H1 (cell line): ENCODE data around the gene TSPAN4. TPM values are rescaled to one million over a fixed set of nuclear protein-coding genes. Genes with fewer than 3 reads are reported as not detected.

Experiments used
- CTCF ChIA-PET: fragments of 300-600 bp; sonication (Branson Sonifier 250); formaldehyde crosslinking; loops from one replicate; lab custom pipeline; 2021; ENCODE audit not compliant: partially characterized antibody; lab: Charles Lee
- POLR2A ChIA-PET: fragments of 300-600 bp; sonication (Branson Sonifier 250); formaldehyde crosslinking; loops from one replicate; lab custom pipeline; 2021; ENCODE audit warnings: inconsistent platforms; ENCODE audit not compliant: partially characterized antibody; lab: Charles Lee
- DNase-seq, 2 experiments: peaks; one replicate each; pipeline versions ENCODE4 v3.0.0 to v3.0.0-alpha.2; 2010 to 2022; ENCODE audit warnings: low spot score in 2 of 2, low read depth in 1 of 2, mixed read lengths in 1 of 2
- FAIRE-seq: peaks from 2 replicates; lab custom pipeline; 2011; peaks lifted over from hg19 to GRCh38; lab: Jason Lieb, UNC
- H2AFZ ChIP-seq: 2 replicates; pipeline ENCODE4 v1.8.1; 2012; ENCODE audit warnings: low read length, inconsistent platforms
- H2AK5ac ChIP-seq: 2 replicates; pipeline ENCODE4 v1.6.1; 2013; ENCODE audit warnings: low read depth, low read length
- H2BK120ac ChIP-seq: replicated peaks from 2 replicates; pipeline ENCODE3; 2013; ENCODE audit warnings: low read depth, low read length, inconsistent platforms
- H2BK12ac ChIP-seq: 2 replicates; pipeline ENCODE4 v1.6.1; 2013; ENCODE audit warnings: low read depth, low read length
- H2BK15ac ChIP-seq: 2 replicates; pipeline ENCODE4 v1.6.1; 2013; ENCODE audit warnings: low read length
- H2BK20ac ChIP-seq: 2 replicates; pipeline ENCODE4 v1.6.1; 2013; ENCODE audit warnings: low read length
- H2BK5ac ChIP-seq: 2 replicates; pipeline ENCODE4 v1.6.1; 2013; ENCODE audit warnings: low read depth, low read length
- H3K14ac ChIP-seq: 2 replicates; pipeline ENCODE4 v1.6.1; 2013; ENCODE audit warnings: inconsistent platforms; ENCODE audit not compliant: insufficient read length
- H3K18ac ChIP-seq: 2 replicates; pipeline ENCODE4 v1.6.1; 2013; ENCODE audit warnings: low read length; ENCODE audit errors: extremely low read depth
- H3K23ac ChIP-seq: 2 replicates; pipeline ENCODE4 v1.6.1; 2013; ENCODE audit warnings: inconsistent platforms; ENCODE audit not compliant: insufficient read length
- H3K23me2 ChIP-seq: 2 replicates; pipeline ENCODE4 v1.6.1; 2013; ENCODE audit warnings: low read depth, low read length
- H3K27ac ChIP-seq: 2 replicates; pipeline ENCODE4 v1.6.1; 2011; ENCODE audit warnings: low read depth, low read length, inconsistent platforms
- H3K27me3 ChIP-seq, 4 experiments: replicated peaks in 1 of 4; 1 replicate in 1 of 4; 2 replicates in 3 of 4; pipeline versions ENCODE4 v1.6.1 to v1.8.1; 2011 to 2013; ENCODE audit warnings: low read length in 3 of 4, mild to moderate bottlenecking in 3 of 4, inconsistent platforms in 2 of 4, mixed read lengths in 2 of 4, moderate library complexity in 1 of 4; ENCODE audit not compliant: control insufficient read depth in 3 of 4, insufficient read depth in 3 of 4; ENCODE audit errors: extremely low read depth in 1 of 4
- H3K36me3 ChIP-seq, 4 experiments: 2 replicates each; pipeline versions ENCODE4 v1.6.1 to v1.8.1; 2011 to 2013; ENCODE audit warnings: mild to moderate bottlenecking in 4 of 4, low read length in 3 of 4, moderate library complexity in 2 of 4, control low read depth in 1 of 4, inconsistent platforms in 1 of 4; ENCODE audit not compliant: insufficient read depth in 4 of 4, control insufficient read depth in 2 of 4
- H3K4ac ChIP-seq: replicated peaks from 2 replicates; pipeline ENCODE3; 2013; ENCODE audit warnings: low read length, low read depth, mixed read lengths, inconsistent platforms; ENCODE audit not compliant: insufficient read length
- H3K4me1 ChIP-seq, 4 experiments: replicated peaks in 1 of 4; 1 replicate in 1 of 4; 2 replicates in 3 of 4; pipeline versions ENCODE4 v1.6.1 to v1.8.1; 2011 to 2013; ENCODE audit warnings: low read length in 3 of 4, inconsistent platforms in 2 of 4, mixed read lengths in 1 of 4; ENCODE audit not compliant: insufficient read depth in 4 of 4, control insufficient read depth in 3 of 4
- H3K4me2 ChIP-seq, 2 experiments: 2 replicates each; pipeline versions ENCODE4 v1.6.1 to v1.8.1; 2011 to 2013; ENCODE audit warnings: low read depth in 2 of 2, low read length in 2 of 2, control low read depth in 1 of 2, inconsistent platforms in 1 of 2, mild to moderate bottlenecking in 1 of 2; ENCODE audit not compliant: insufficient read depth in 1 of 2
- H3K4me3 ChIP-seq, 4 experiments: fragments of 200-600, 300-600 bp in 1 of 4; sonication (generic), shearing (Covaris generic), sonication (Bioruptor Twin) in 1 of 4; 2 replicates each; pipeline versions ENCODE4 v1.5.1 to v1.8.1; 2011 to 2016; ENCODE audit warnings: low read length in 4 of 4, low read depth in 3 of 4, control low read depth in 2 of 4, inconsistent platforms in 2 of 4, mild to moderate bottlenecking in 2 of 4, mixed read lengths in 1 of 4, moderate library complexity in 1 of 4; ENCODE audit not compliant: insufficient read depth in 2 of 4; ENCODE audit errors: extremely low read depth in 1 of 4
- H3K56ac ChIP-seq: replicated peaks from 2 replicates; pipeline ENCODE3; 2013; ENCODE audit warnings: low read depth, mild to moderate bottlenecking, mixed read lengths, low read length, inconsistent platforms; ENCODE audit not compliant: insufficient read length
- H3K79me1 ChIP-seq: 2 replicates; pipeline ENCODE4 v1.6.1; 2013; ENCODE audit warnings: low read depth, low read length, control low read depth
- H3K79me2 ChIP-seq, 2 experiments: 2 replicates each; pipeline versions ENCODE4 v1.6.1 to v1.8.1; 2012 to 2013; ENCODE audit warnings: low read length in 2 of 2, mild to moderate bottlenecking in 2 of 2, inconsistent platforms in 1 of 2; ENCODE audit not compliant: insufficient read depth in 2 of 2, control insufficient read depth in 1 of 2
- H3K9ac ChIP-seq, 4 experiments: replicated peaks in 1 of 4; 1 replicate in 1 of 4; 2 replicates in 3 of 4; pipeline versions ENCODE4 v1.6.1 to v1.8.1; 2011 to 2013; ENCODE audit warnings: low read depth in 3 of 4, low read length in 3 of 4, control low read depth in 2 of 4, mild to moderate bottlenecking in 2 of 4, moderate library complexity in 2 of 4, inconsistent platforms in 1 of 4; ENCODE audit errors: extremely low read depth in 1 of 4
- H3K9me3 ChIP-seq, 2 experiments: 2 replicates each; pipeline versions ENCODE4 v1.6.1 to v1.8.1; 2012 to 2013; ENCODE audit warnings: mild to moderate bottlenecking in 2 of 2, moderate library complexity in 2 of 2, control low read depth in 1 of 2, inconsistent platforms in 1 of 2, low read depth in 1 of 2, low read length in 1 of 2, mixed read lengths in 1 of 2; ENCODE audit not compliant: insufficient read depth in 2 of 2
- H4K20me1 ChIP-seq, 2 experiments: replicated peaks in 1 of 2; 2 replicates each; pipeline versions ENCODE3 to v1.8.1; 2011 to 2013; ENCODE audit warnings: inconsistent platforms in 2 of 2, low read length in 2 of 2, mild to moderate bottlenecking in 1 of 2; ENCODE audit not compliant: insufficient read depth in 2 of 2, control insufficient read depth in 1 of 2
- H4K5ac ChIP-seq: 2 replicates; pipeline ENCODE4 v1.6.1; 2013; ENCODE audit warnings: low read length, low read depth, mixed read lengths, inconsistent platforms; ENCODE audit not compliant: insufficient read length
- H4K8ac ChIP-seq: 2 replicates; pipeline ENCODE4 v1.8.0; 2013; ENCODE audit warnings: mild to moderate bottlenecking, moderate library complexity, low read length, inconsistent platforms; ENCODE audit not compliant: insufficient read depth; ENCODE audit errors: extremely low read depth
- H4K91ac ChIP-seq: replicated peaks from 2 replicates; pipeline ENCODE3; 2013; ENCODE audit warnings: low read length, mixed read lengths, inconsistent platforms; ENCODE audit not compliant: insufficient read length
- CTBP2 ChIP-seq: IDR thresholded peaks from 2 replicates; pipeline ENCODE4 v1.7.0; 2011; ENCODE audit warnings: borderline replicate concordance, mild to moderate bottlenecking, moderate library complexity, mixed read lengths, low read length; ENCODE audit not compliant: insufficient read depth, insufficient read length
- POLR2A ChIP-seq, 2 experiments: IDR thresholded peaks; 1 replicate in 1 of 2; 2 replicates in 1 of 2; pipeline ENCODE4 v1.6.1; 2011; ENCODE audit warnings: low read depth in 2 of 2, low read length in 2 of 2, mild to moderate bottlenecking in 2 of 2; ENCODE audit errors: control extremely low read depth in 1 of 2
- RBBP5 ChIP-seq: IDR thresholded peaks from 2 replicates; pipeline ENCODE4 v1.7.1; 2012; ENCODE audit warnings: low read depth, mild to moderate bottlenecking, inconsistent platforms, low read length, moderate library complexity, borderline replicate concordance
- TEAD4 ChIP-seq: IDR thresholded peaks from 2 replicates; pipeline ENCODE4 v1.6.1; 2012; ENCODE audit warnings: low read depth, low read length, inconsistent platforms, mixed read lengths
- USF2 ChIP-seq: IDR thresholded peaks from 2 replicates; pipeline ENCODE4 v1.6.1; 2011; ENCODE audit warnings: low read length, improper control_type of control experiment
- WGBS, 2 experiments: shearing (Covaris generic) in 1 of 2; methylation state at CpG; one replicate each; pipeline versions ENCODE4 v1.1.6 to v1.1.7; 2013 to 2015; ENCODE audit warnings: low lambda C conversion rate in 2 of 2, mixed read lengths in 2 of 2, inconsistent platforms in 1 of 2, low coverage in 1 of 2, missing lambda C conversion rate in 1 of 2; ENCODE audit not compliant: insufficient replicate concordance in 2 of 2, insufficient coverage in 1 of 2, insufficient read length in 1 of 2; ENCODE audit errors: extremely low coverage in 1 of 2, missing lambda C conversion rate in 1 of 2; 5-methylcytosine and 5-hydroxymethylcytosine counted together
- polyA plus RNA-seq, 7 experiments: library from polyadenylated mRNA; depleted of rRNA in 3 of 7; stranded (reverse) in 5 of 7; unstranded in 2 of 7; fragments of >200 nt in 5 of 7; fragments of 200-250 nt in 2 of 7; gene quantifications; 1 replicate in 5 of 7; 2 replicates in 1 of 7; 4 replicates in 1 of 7; pipeline versions ENCODE4 v1.2.1 to v1.2.3, GENCODE V29; 2011 to 2013; ENCODE audit warnings: missing spikeins in 2 of 7, mixed read lengths in 2 of 7
- total RNA-seq: library from RNA; stranded (reverse); fragmentation: NEBNext Ultra II Directional; extraction: Animal tissue kit (Norgen Biotek cat#: 25700); gene quantifications from 2 replicates; pipeline ENCODE4 v1.2.1, GENCODE V29; 2021

TSPAN4 gene
- total and polyA plus RNA-seq, 2 of the 8 experiments (the other 6 are each of a cell fraction or from before 2014, with no cell fraction given), result 74.1 to 145 TPM

- peaks cover 9% of the 10 kb centered on the region; the same call in 1 of the 2 replicates for H3K79me1 ChIP-seq
- no peak overlapping the region for H2AFZ ChIP-seq
- peak overlapping the region in 3 of 4 experiments; percentile 42 to 54 (median 45); a peak in 2 of 7 replicates for H3K9ac ChIP-seq
- H2AK5ac ChIP-seq, result peak overlapping the region; percentile 57; the same call in 1 of the 2 replicates
- peak overlapping the region; percentile 92 for H2BK5ac ChIP-seq
- WGBS, 2 experiments, result 50% methylated on average over 27 of the region's 31 CpGs; no CpG with 5 or more reads in 1 of the 2 experiments
- H3K27ac ChIP-seq, result peak overlapping the region; percentile 67
- peak overlapping the region; percentile 100; the same call in 1 of the 2 replicates for H2BK15ac ChIP-seq
- H3K4me3 ChIP-seq, result peak overlapping the region; percentile 51 to 96 (median 74)
- no peak overlapping the region for H3K14ac ChIP-seq
- peak overlapping the region; percentile 77; the same call in 1 of the 2 replicates for H2BK12ac ChIP-seq
- H3K23me2 ChIP-seq, result peaks cover 27% of the 10 kb centered on the region; the same call in 1 of the 2 replicates
- H3K4ac ChIP-seq, result peak overlapping the region; percentile 25
- H3K56ac ChIP-seq, result peak overlapping the region; percentile 3
- FAIRE-seq (peak; percentile 36), DNase-seq (peak; percentile 67 to 89)
- H3K23ac ChIP-seq, result no peak overlapping the region
- peaks cover 7 to 24% of the 10 kb centered on the region in 2 experiments for H4K20me1 ChIP-seq
- H3K79me2 ChIP-seq, result peaks cover 0 to 27% of the 10 kb centered on the region in 2 experiments; a peak in 2 of 4 replicates
- peak overlapping the region; percentile 98 for H2BK20ac ChIP-seq
- peak overlapping the region; percentile 61 for H4K5ac ChIP-seq
- H3K36me3 ChIP-seq, result peaks cover 2 to 8% (median 6%) of the 10 kb centered on the region in 4 experiments; a peak in 6 of 8 replicates
- peak overlapping the region; percentile 96 for H4K91ac ChIP-seq
- ChIA-PET CTCF (interaction anchor here (0.8 to 6.7 kb wide), 14 partner anchors 10 to 206 kb away, joined by 3 to 74 read pairs (median 4); no protein-coding TSS in a partner anchor), POLR2A (interaction anchor here (0.8 to 40.4 kb wide), 8 partner anchors 12 to 210 kb away, joined by 3 to 1917 read pairs (median 3); partner anchors contain the start of genes CD151, CEND1, CRACR2B and PIDD1)
- no peaks in the 10 kb centered on the region for H3K9me3 ChIP-seq
- H4K8ac ChIP-seq, result peak overlapping the region; percentile 0; the same call in 1 of the 2 replicates
- H3K4me1 ChIP-seq, result peaks cover 0 to 41% (median 25%) of the 10 kb centered on the region in 4 experiments; a peak in 6 of 7 replicates
- no peaks in the 10 kb centered on the region; a peak in 4 of 7 replicates for H3K27me3 ChIP-seq
- H2BK120ac ChIP-seq, result no peak overlapping the region
- peak overlapping the region; percentile 87 for H3K4me2 ChIP-seq
- H3K18ac ChIP-seq, result peak overlapping the region; percentile 81
- TF ChIP-seq USF2, result 0 out of 2 replicates have a peak, but pooled peaks have one; percentile 36
- no peak for TF ChIP-seq TEAD4
- TF ChIP-seq POLR2A (IDR thresholded peaks at IDR 0.05; ENCODE audit: control extremely low read depth in 1 of 2, low read depth in 2 of 2, low read length in 2 of 2), result 0 out of 3 replicates have a peak, but pooled peaks of 1 of the 2 experiments have one; percentile 7
- TF ChIP-seq RBBP5, result peak; percentile 18; the same call in 1 of the 2 replicates
- peak; percentile 16 for TF ChIP-seq CTBP2
Observed at GRCh38 chr11:844693-845644, 2.3 kb downstream of the TSPAN4 start.
